ENCODE data around the gene PKP3. TPM values are rescaled to one million over a fixed set of nuclear protein-coding genes. Genes with fewer than 3 reads are reported as not detected.
A peak's percentile ranks its signal among the peaks of the same experiment; 100 is the strongest.
"Not testable (repeated sequence)": the region's sequence is repeated elsewhere in the genome, so short reads cannot be mapped to it uniquely, and the experiment has no call there.

Gene PKP3
- total RNA-seq, 2 experiments from 2014 or later: not detected

GRCh38 chr11:399731-400211 is 5.8 kb downstream of the PKP3 start:
- CTCF ChIA-PET: no interaction called here
- DNase-seq: no peak
- no peaks in the 10 kb centered on the region for H3K36me3 Mint-ChIP-seq (ENCODE audit: low read depth)
- no peak overlapping the region for H3K27ac Mint-ChIP-seq
- H3K27me3 Mint-ChIP-seq: no peaks in the 10 kb centered on the region
- POLR2A ChIA-PET: no interaction called here
- H3K4me1 Mint-ChIP-seq: peaks cover 2% of the 10 kb centered on the region
- H3K9me3 Mint-ChIP-seq: peaks cover 7% of the 10 kb centered on the region
- no peak overlapping the region for H3K4me3 Mint-ChIP-seq

GRCh38 chr11:400241-400689 is 6.3 kb downstream of the PKP3 start:
- H3K27me3 Mint-ChIP-seq: no peaks in the 10 kb centered on the region
- H3K36me3 Mint-ChIP-seq (ENCODE audit: low read depth): no peaks in the 10 kb centered on the region
- H3K9me3 Mint-ChIP-seq: peaks cover 7% of the 10 kb centered on the region
- POLR2A ChIA-PET: no interaction called here
- DNase-seq: no peak
- H3K27ac Mint-ChIP-seq: no peak overlapping the region
- H3K4me1 Mint-ChIP-seq: peaks cover 4% of the 10 kb centered on the region
- CTCF ChIA-PET: no interaction called here
- no peak overlapping the region for H3K4me3 Mint-ChIP-seq

DNA sequence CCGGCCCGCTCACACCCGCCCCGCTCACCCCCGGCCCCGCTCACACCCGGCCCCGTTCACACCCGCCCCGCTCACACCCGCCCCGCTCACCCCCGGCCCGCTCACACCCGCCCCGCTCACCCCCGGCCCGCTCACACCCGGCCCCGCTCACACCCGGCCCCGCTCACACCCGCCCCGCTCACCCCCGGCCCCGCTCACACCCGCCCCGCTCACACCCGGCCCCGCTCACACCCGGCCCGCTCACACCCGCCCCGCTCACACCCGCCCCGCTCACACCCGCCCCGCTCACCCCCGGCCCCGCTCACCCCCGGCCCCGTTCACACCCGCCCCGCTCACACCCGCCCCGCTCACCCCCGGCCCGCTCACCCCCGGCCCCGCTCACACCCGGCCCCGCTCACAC is 7.2 kb downstream of the PKP3 start:
- H3K27me3 Mint-ChIP-seq; H3K4me3 Mint-ChIP-seq; DNase-seq; POLR2A ChIA-PET; CTCF ChIA-PET; H3K27ac Mint-ChIP-seq; H3K9me3 Mint-ChIP-seq; H3K36me3 Mint-ChIP-seq (ENCODE audit: low read depth); H3K4me1 Mint-ChIP-seq: not testable (repeated sequence)

DNA sequence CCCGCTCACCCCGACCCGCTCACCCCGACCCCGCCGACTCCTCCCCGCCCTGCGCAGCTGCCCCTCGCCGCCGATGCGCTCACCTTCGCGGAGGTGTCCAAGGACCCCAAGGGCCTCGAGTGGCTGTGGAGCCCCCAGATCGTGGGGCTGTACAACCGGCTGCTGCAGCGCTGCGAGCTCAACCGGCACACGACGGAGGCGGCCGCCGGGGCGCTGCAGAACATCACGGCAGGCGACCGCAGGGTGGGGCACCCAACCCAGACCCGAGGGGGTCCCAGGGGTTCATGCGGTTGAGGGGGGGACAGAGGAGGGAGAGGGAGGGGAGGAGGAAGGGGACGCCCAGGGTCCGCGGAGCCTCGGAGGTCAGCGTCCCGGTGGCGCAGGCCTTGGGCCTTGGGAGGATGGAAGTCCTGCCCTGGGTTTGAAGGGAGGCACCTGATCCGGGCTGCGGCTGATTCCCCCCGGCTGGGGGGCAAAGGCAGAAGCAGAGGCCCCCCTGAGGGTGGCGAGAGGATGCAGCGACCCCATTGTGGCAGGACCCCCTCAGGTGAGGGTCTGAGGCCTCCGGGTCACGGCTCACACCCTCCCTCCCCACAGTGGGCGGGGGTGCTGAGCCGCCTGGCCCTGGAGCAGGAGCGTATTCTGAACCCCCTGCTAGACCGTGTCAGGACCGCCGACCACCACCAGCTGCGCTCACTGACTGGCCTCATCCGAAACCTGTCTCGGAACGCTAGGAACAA is 9.2 kb downstream of the PKP3 start:
- peaks cover 2% of the 10 kb centered on the region for H3K36me3 Mint-ChIP-seq (ENCODE audit: low read depth)
- no peak overlapping the region for H3K4me3 Mint-ChIP-seq
- CTCF ChIA-PET: no interaction called here
- no peaks in the 10 kb centered on the region for H3K27me3 Mint-ChIP-seq
- no peak overlapping the region for H3K27ac Mint-ChIP-seq
- peaks cover 12% of the 10 kb centered on the region for H3K4me1 Mint-ChIP-seq
- H3K9me3 Mint-ChIP-seq: peaks cover 7% of the 10 kb centered on the region
- DNase-seq: no peak
- POLR2A ChIA-PET: no interaction called here

DNA sequence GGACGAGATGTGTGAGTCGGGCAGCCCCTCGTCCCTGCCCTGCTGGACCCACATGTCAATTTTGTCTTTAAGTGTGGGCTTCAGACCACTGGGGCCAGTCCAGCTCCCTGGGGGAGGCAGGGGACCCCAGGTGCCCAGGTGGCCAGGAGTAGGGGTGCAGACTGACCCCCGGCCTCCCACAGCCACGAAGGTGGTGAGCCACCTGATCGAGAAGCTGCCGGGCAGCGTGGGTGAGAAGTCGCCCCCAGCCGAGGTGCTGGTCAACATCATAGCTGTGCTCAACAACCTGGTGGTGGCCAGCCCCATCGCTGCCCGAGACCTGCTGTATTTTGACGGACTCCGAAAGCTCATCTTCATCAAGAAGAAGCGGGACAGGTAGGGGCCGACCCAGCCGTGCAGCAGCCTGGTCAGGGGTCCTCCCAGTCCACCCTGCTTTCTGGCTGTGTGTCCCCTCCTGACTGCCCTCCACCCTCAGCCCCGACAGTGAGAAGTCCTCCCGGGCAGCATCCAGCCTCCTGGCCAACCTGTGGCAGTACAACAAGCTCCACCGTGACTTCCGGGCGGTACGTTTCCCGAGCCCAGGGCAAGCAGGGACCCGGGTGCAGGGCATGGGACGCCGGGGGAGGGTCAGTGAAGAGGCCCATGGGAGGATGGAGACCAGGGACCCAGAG is 9.9 kb downstream of the PKP3 start:
- Mint-ChIP-seq H3K9me3 (peaks cover 4% of the 10 kb centered on the region), H3K27ac (no peak overlapping the region), H3K36me3 (ENCODE audit: low read depth) (peaks cover 2% of the 10 kb centered on the region), H3K27me3 (no peaks in the 10 kb centered on the region), H3K4me3 (no peak overlapping the region), H3K4me1 (peaks cover 12% of the 10 kb centered on the region)
- ChIA-PET POLR2A (interaction anchor here (4.3 kb wide), 1 partner anchor 46 kb away, joined by 57 read pairs; the partner anchor contains the start of gene PTDSS2), CTCF (no interaction called here)
- DNase-seq: no peak

GRCh38 chr11:404551-405264 is 10.7 kb downstream of the PKP3 start:
- DNase-seq: no peak
- Mint-ChIP-seq H3K27me3 (no peaks in the 10 kb centered on the region), H3K27ac (no peak overlapping the region), H3K4me3 (no peak overlapping the region), H3K36me3 (ENCODE audit: low read depth) (peaks cover 2% of the 10 kb centered on the region), H3K9me3 (peaks cover 1% of the 10 kb centered on the region), H3K4me1 (peaks cover 12% of the 10 kb centered on the region)
- ChIA-PET CTCF (interaction anchor here (3.6 kb wide), 1 partner anchor 45 kb away, joined by 67 read pairs; the partner anchor contains the start of gene PTDSS2), POLR2A (interaction anchor here (1.2 to 4.3 kb wide), 4 partner anchors 11 to 129 kb away, joined by 3 to 57 read pairs (median 30); partner anchors contain the start of genes PTDSS2 and SIGIRR)

DNA sequence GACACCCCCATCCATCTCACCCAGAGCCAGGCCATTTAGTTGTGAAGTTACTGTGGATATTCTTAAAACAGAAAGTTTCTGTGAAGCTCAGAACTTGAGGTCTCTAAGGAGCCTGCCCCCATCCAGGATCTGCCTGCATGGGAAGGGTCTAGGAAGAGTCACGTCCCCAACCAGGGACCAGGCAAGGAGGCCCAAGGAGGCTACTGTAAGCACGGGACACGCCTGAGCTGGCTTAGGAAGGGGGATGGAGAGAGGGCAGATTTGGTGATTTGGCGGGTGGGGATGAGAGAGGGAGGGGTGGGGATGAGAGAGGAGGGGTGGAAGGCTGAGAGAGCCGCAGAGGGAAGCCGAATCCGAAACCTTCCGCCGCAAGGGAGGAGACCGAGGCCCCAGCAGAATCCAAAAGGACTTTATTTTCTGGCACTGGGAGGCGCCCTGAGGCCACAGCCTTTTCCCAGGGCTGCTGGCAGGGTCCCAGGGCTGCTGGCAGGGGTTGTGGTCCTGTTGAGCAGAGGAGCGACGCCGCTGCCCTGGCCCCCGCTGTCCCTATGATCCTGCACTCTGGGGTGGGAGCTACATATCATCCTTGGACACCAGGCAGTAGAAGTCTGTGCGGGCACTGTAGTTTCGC is 11.4 kb downstream of the PKP3 start:
- DNase-seq: no peak
- Mint-ChIP-seq H3K4me1 (peaks cover 12% of the 10 kb centered on the region), H3K4me3 (peak overlapping the region; percentile 24), H3K27ac (no peak overlapping the region), H3K9me3 (no peaks in the 10 kb centered on the region), H3K36me3 (ENCODE audit: low read depth) (peaks cover 2% of the 10 kb centered on the region), H3K27me3 (no peaks in the 10 kb centered on the region)
- ChIA-PET CTCF (interaction anchor here (3.6 kb wide), 1 partner anchor 44 kb away, joined by 67 read pairs; the partner anchor contains the start of gene PTDSS2), POLR2A (interaction anchor here (0.9 to 4.3 kb wide), 7 partner anchors 10 to 129 kb away, joined by 3 to 57 read pairs (median 4); partner anchors contain the start of genes PTDSS2 and SIGIRR)

GRCh38 chr11:405954-406795 is 12.2 kb downstream of the PKP3 start:
- POLR2A ChIA-PET: interaction anchor here (0.8 to 4.3 kb wide), 16 partner anchors 9 to 169 kb away, joined by 3 to 57 read pairs (median 4); partner anchors contain the start of genes PSMD13, PTDSS2, RNH1 and SIGIRR
- peaks cover 12% of the 10 kb centered on the region for H3K4me1 Mint-ChIP-seq
- DNase-seq: no peak

GRCh38 chr11:406796-407650 is 13.0 kb downstream of the PKP3 start:
- peaks cover 12% of the 10 kb centered on the region for H3K4me1 Mint-ChIP-seq
- CTCF ChIA-PET: interaction anchor here (1.1 to 3.6 kb wide), 11 partner anchors 9 to 156 kb away, joined by 3 to 67 read pairs (median 5); partner anchors contain the start of genes ANO9, PTDSS2 and SIGIRR
- peak; percentile 93 for DNase-seq
- H3K4me3 Mint-ChIP-seq: peak overlapping the region; percentile 32
- peaks cover 2% of the 10 kb centered on the region for H3K36me3 Mint-ChIP-seq (ENCODE audit: low read depth)
- POLR2A ChIA-PET: interaction anchor here (0.8 to 4.3 kb wide), 17 partner anchors 9 to 200 kb away, joined by 3 to 57 read pairs (median 4); partner anchors contain the start of genes ANO9, BET1L, PSMD13 and PTDSS2
- H3K9me3 Mint-ChIP-seq: no peaks in the 10 kb centered on the region
- no peak overlapping the region for H3K27ac Mint-ChIP-seq
- H3K27me3 Mint-ChIP-seq: no peaks in the 10 kb centered on the region

More at GRCh38 chr11:405954-406795, 12.2 kb downstream of the PKP3 start:
- CTCF ChIA-PET: interaction anchor here (1.1 to 3.6 kb wide), 11 partner anchors 9 to 156 kb away, joined by 3 to 67 read pairs (median 5); partner anchors contain the start of genes ANO9, PTDSS2 and SIGIRR
- Mint-ChIP-seq H3K27ac (no peak overlapping the region), H3K36me3 (ENCODE audit: low read depth) (peaks cover 2% of the 10 kb centered on the region), H3K27me3 (no peaks in the 10 kb centered on the region), H3K4me3 (peak overlapping the region; percentile 24), H3K9me3 (no peaks in the 10 kb centered on the region)

DNA sequence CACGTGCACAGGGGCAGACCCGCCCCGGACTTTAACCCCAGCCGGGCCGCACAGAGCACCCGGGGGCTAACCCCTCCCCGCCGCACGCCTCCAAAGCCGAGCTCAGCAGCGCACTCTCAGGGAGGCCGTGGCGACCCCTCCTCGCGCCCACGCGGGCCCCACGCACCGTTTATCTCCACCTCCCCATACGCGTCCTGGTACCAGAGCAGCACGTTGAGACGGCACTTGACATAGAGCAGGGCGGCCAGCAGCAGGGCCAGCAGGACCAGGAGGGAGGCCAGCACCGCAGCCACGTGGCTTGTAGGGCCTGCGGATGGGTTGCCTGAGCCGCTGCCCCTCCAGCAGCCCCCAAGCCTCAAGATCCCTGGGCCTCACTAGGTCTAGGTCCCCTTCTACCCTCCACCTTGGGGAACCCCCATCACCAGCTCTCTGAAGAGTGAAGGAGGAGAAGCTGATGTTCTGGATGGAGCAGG is 13.7 kb downstream of the PKP3 start:
- peaks cover 13% of the 10 kb centered on the region for H3K4me1 Mint-ChIP-seq
- H3K9me3 Mint-ChIP-seq: no peaks in the 10 kb centered on the region
- no peak overlapping the region for H3K27ac Mint-ChIP-seq
- H3K27me3 Mint-ChIP-seq: no peaks in the 10 kb centered on the region
- ChIA-PET POLR2A (interaction anchor here (1.0 to 4.3 kb wide), 9 partner anchors 8 to 201 kb away, joined by 3 to 57 read pairs (median 7); partner anchors contain the start of genes ANO9, BET1L, PSMD13 and PTDSS2), CTCF (interaction anchor here (1.2 to 3.6 kb wide), 7 partner anchors 8 to 157 kb away, joined by 3 to 67 read pairs (median 7); partner anchors contain the start of genes ANO9, PTDSS2 and SIGIRR)
- no peak overlapping the region for H3K4me3 Mint-ChIP-seq
- no peak for DNase-seq
- H3K36me3 Mint-ChIP-seq (ENCODE audit: low read depth): peaks cover 2% of the 10 kb centered on the region
